GM06990 (cell line): ENCODE data around the gene PPP6R3.

Source experiments
- DNase-seq: peaks from one replicate; pipeline ENCODE4 v3.0.0-alpha.2; 2011; ENCODE audit not compliant: insufficient read length; ENCODE audit errors: extremely low read depth
- H3K27me3 ChIP-seq: replicated peaks from 2 replicates; pipeline ENCODE4 v1.6.0; 2011; ENCODE audit warnings: low read length; ENCODE audit not compliant: control insufficient read depth, insufficient read depth
- H3K36me3 ChIP-seq: 2 replicates; pipeline ENCODE4 v1.5.1; 2011; ENCODE audit warnings: low read length; ENCODE audit not compliant: control insufficient read depth, insufficient read depth
- H3K4me3 ChIP-seq: replicated peaks from 2 replicates; pipeline ENCODE4 v1.5.1; 2011; ENCODE audit warnings: low read depth, mild to moderate bottlenecking, control low read depth, low read length
- TF ChIP-seq, protein P1 (sequence below): IDR thresholded peaks from 2 replicates; pipeline ENCODE4 v1.5.1; 2011; ENCODE audit warnings: low read length, control low read depth, mild to moderate bottlenecking, inconsistent platforms; ENCODE audit not compliant: insufficient read depth, poor library complexity, severe bottlenecking

PPP6R3 gene

DNA sequence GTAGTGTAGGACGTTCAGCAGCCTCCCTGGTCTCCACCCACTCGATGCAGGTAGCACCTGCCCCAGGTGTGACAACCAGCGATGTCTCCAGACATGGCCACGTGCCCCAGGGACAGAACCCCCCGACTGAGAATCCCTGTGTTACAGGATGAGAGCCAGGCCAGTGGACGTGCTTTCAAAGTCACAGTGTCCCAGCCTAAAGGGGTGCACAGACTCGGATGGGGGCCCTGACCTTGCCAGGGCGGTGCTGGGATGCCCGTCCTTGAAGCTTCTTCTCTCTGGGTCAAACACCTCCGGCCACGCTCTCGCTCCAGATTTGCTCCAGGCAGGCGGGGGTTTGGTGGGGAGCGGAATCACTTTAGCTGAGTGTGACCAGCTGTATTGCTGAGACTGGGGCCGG is 200.5 kb downstream of the PPP6R3 start:
- Histone ChIP-seq H3K27me3 (peaks cover 1% of the 10 kb centered on the region; the same call in 1 of the 2 replicates), H3K4me3 (no peak overlapping the region), H3K36me3 (no peaks in the 10 kb centered on the region)
- TF ChIP-seq, protein P1, sequence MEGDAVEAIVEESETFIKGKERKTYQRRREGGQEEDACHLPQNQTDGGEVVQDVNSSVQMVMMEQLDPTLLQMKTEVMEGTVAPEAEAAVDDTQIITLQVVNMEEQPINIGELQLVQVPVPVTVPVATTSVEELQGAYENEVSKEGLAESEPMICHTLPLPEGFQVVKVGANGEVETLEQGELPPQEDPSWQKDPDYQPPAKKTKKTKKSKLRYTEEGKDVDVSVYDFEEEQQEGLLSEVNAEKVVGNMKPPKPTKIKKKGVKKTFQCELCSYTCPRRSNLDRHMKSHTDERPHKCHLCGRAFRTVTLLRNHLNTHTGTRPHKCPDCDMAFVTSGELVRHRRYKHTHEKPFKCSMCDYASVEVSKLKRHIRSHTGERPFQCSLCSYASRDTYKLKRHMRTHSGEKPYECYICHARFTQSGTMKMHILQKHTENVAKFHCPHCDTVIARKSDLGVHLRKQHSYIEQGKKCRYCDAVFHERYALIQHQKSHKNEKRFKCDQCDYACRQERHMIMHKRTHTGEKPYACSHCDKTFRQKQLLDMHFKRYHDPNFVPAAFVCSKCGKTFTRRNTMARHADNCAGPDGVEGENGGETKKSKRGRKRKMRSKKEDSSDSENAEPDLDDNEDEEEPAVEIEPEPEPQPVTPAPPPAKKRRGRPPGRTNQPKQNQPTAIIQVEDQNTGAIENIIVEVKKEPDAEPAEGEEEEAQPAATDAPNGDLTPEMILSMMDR, result no peak
- no peak for DNase-seq

GRCh38 chr11:68661697-68662603 is 201.4 kb downstream of the PPP6R3 start:
- TF ChIP-seq, protein P1, result no peak
- peaks cover 1% of the 10 kb centered on the region; the same call in 1 of the 2 replicates for H3K27me3 ChIP-seq
- H3K36me3 ChIP-seq, result no peaks in the 10 kb centered on the region
- no peak for DNase-seq
- no peak overlapping the region for H3K4me3 ChIP-seq

DNA sequence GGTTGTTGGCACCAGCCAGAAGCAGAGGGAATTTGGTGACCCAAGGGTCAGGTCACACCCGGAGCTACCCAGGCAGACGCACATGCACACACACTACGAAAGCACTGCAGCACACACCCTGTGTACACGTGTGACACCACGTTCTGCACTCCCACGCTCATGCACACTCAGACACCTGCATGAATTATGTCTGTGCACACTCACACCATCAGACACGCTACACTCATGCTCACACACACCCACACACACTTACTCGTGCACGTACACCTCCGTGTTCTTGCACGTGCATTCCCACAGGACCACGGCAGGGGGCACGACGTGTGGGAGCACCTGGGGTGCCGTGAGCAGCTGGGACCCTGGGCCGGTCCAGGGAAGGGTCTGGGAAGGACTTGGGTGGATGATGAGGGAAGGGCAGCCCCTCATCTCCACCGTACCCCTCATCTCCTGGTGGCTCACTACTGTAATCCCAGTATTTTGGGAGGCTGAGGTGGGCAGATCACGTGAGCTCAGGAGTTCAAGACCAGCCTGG is 203.0 kb downstream of the PPP6R3 start:
- peaks cover 1% of the 10 kb centered on the region; the same call in 1 of the 2 replicates for H3K27me3 ChIP-seq
- no peaks in the 10 kb centered on the region for H3K36me3 ChIP-seq
- H3K4me3 ChIP-seq, result no peak overlapping the region
- TF ChIP-seq, protein P1, result no peak
- no peak for DNase-seq

- H3K36me3 ChIP-seq, result no peaks in the 10 kb centered on the region
- no peak for DNase-seq
- no peak overlapping the region for H3K4me3 ChIP-seq
- TF ChIP-seq, protein P1, result no peak
- peaks cover 1% of the 10 kb centered on the region; the same call in 1 of the 2 replicates for H3K27me3 ChIP-seq
These were observed 203.6 kb downstream of the PPP6R3 start for GRCh38 chr11:68664141-68664540.

DNA sequence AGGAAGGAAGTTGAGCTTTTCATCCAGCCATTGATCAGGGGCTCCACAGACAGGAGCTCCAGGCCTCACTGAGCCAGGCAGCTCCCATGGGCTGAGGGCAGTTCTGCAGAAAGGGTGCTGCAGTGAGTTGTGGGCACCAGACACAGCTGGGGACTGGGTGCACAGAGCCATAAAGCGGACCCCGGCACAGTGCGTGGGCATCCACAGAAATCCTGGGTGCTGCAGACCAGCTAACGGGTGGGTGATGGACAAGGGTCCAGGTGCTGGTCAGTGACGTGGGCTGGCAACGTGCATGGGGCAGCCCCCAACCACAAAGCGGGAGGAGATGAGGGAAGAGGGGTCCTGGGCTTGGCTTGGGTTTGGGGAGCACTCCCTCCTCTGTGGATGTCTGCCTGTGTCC is 204.4 kb downstream of the PPP6R3 start:
- no peak overlapping the region for H3K4me3 ChIP-seq
- TF ChIP-seq, protein P1, result no peak
- H3K27me3 ChIP-seq, result peaks cover 1% of the 10 kb centered on the region; the same call in 1 of the 2 replicates
- no peaks in the 10 kb centered on the region for H3K36me3 ChIP-seq
- no peak for DNase-seq
